HG02938 (cell line): Measurements from ENCODE around the gene FLT1.

ENCODE experiments used
- ATAC-seq: cut with Tn5 transposase; IDR thresholded peaks from one replicate; pipeline ENCODE4 v1.9.1; 2021; ENCODE audit warnings: mild to moderate bottlenecking, moderate library complexity; ENCODE audit not compliant: unreplicated experiment

Gene FLT1

DNA sequence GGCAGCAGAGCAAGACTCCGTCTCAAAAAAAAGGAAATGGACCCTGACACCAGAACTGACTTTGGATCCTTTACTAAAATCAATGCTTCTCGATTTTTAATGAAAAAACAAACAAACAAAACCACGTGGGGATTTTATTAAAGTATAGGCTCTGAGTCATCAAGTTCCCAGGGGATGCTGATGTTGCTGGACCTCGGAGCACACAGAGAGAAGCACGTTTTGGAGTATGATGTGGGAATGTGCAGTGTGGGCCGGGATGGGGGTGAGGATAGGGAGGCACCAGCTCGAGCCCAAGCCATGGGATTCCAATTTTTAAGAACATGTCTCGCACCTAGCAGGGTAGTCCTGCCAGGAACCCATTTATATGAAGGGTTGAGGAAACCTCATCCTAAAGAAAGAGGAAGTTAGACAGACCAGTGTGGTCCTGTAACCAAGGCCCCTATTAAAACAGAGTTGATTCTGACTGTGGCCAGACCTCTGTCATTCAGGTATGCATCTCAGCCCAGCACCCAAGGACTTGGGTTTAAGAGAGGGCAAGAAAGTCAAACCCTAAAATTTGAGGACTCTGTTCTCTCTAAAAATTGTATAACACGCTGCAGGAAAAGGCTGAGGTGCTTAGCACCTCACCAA is 6.4 kb downstream of the FLT1 start:
- ATAC-seq, result no peak

DNA sequence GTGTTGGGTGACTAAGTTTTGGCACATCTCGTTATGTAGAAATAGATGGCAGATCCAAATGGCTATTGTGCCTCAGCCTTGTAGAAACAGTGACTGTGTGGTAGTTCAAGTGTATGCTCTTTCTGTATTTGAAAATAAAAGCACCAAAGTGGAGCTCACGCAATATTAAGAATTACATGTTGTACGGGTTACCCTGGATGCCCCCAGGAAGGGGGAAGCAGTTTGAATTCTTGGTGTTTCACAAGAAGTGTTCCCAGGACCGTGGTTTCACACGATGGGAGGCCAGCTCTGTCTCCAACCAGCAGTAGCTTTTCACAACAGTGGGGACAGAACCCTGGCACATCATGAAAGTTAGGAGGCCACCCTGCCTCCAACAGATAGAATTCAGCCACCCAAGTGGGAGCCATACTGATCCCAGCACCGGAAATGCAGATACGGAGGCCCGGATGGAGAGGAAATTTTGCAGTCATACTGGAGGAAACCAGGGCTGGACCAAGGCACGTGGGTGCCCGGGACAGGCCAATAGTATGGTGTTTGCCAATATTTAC is 8.9 kb downstream of the FLT1 start:
- ATAC-seq, result no peak

DNA sequence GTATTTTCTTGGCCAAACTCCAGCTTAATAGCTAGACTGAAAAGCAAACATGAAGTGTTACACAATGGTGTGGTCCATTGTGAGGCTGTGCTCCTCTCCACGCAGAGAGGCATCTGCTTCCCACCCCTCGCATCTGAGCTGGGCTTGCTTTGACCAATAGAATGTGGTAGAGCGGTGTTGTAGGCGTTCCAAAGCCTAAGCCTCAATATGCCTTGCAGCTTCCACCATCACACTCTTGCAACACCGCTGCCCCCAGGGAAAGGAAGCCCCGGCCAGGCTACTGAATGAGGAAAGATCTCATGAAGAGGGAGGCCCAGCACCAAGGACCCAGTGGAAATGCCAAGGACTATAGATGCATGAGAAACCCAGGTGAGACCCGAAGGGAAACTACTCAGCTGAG is 9.4 kb downstream of the FLT1 start:
- no peak for ATAC-seq

DNA sequence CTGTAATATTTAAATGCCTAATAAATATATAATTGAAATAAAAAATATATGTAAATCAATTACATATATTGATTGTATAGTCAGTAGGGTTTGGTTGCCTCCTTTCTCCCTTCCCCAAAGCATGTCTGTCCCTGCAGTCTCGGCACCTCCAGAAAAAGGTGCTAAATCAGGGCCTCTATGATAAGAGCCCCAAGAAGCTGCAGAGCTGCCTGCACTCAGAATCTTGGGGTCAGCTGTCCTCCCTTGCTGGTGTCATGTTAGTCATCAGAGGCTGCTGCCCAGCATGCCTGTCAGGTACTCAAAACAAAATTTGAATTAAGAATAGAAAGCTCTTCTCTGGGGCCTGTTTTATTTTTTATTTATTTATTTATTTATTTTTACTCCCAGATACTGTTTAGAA is 9.8 kb downstream of the FLT1 start:
- no peak for ATAC-seq

DNA sequence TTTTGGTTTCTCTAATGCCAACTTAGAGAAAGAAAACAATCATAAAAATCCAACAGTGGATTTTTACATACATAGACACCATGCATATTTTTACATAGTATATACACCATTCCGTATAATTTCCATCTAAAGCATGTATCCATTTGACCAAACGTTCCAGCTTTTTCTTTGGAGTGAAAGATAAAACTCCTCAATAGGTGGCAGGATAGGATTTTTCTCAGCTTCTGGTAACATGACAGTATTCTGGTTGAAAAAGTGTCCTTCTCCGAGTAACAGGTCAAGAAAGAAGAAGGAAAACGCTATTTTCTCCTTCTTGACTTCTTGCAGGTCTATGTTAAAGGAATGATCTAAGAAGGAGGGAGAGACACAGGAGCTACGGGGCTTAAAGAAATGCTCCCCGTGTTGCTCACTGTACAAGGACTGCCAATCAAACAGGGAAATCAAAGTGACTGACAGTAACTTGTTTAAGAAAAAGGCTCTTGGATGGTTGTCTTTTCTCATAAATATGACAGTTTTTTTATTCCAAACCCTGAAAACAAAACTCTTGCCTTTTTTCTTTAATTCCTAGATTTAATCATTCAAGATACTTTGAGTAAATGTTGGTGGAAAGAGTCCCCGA is 11.5 kb downstream of the FLT1 start:
- no peak for ATAC-seq

DNA sequence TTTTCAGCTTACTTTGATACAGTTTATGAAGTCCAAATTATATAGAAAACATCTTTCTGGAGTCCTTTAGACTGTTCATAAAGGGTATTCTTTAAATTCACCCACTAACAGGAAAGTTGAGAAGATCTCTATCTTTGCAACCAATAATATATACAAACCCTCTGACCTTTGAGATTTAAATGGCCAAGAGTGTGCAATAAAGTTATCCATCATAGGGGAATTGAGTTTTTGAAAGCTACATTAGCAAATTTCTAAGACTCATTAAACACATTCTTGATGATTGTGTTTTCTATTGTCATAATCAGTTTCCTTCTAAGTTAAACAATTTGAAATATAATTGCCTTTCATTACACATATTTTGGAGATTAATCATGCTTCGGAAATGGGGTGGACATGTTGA is 15.9 kb downstream of the FLT1 start:
- ATAC-seq, result no peak

DNA sequence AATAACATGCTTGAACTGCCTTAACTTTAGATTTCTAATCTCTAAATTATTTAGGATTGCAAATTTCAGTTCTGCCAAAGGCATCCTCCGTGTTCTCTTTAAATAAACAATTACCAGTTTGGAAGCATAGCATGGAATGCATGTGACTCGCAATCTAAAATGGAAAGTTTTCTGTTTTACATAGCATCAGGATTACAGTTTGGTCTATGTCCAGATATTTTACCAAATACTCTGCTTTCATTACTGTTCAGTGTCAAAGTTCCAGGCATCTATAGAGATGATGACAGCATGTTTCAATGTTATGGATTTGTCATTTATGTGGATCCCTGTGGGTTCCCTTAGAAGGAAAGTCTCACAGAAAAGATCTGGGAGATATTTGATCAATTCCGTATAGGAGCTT is 16.8 kb downstream of the FLT1 start:
- ATAC-seq, result no peak

DNA sequence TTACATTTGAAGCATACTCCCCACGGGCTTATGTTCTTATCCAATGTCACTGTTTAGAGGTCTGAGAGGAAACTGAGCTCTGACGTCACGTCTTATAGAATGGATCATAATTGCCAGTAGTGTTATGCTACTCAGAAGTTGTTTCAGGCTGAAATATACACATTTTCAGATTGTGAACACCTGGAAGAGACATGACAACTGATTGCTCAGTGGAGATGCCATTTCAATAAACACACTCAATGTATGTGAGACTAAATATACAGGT is 17.3 kb downstream of the FLT1 start:
- ATAC-seq, result no peak

DNA sequence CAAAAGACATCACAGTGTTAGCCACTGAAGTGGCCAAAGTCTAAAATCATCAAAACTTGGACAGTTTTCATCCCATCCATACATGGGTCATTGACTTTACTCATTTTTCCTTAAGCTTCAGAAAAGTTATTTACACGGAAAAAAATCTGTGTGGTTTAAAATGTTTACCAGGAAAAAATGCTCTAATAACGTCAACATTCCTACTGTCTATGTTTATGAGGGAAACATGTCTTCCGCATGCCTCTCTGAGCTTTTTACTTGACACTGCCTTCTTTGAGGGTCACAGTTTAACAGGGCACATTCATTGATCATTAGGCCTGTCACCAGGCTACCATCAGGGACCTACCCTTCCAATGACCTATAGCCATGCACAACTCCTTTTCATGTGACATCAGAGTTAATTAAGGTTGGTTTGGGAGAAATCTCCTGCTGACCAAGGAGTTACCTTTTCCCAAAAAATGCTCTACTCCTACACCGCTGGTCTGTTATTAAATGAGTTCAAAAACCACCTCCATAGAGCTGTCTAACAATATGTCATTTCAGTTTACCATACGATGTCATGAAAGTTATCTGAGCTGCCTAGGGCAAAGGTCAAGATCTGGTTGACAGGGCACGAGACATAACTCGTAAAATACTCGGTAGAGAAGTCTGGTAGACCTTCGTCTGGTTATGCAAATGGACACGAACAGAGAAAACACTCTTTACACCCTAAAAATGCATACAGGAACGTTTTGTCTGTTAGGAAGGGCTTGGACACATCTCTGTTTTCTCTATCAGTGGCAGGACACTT is 17.8 kb downstream of the FLT1 start:
- ATAC-seq, result no peak

DNA sequence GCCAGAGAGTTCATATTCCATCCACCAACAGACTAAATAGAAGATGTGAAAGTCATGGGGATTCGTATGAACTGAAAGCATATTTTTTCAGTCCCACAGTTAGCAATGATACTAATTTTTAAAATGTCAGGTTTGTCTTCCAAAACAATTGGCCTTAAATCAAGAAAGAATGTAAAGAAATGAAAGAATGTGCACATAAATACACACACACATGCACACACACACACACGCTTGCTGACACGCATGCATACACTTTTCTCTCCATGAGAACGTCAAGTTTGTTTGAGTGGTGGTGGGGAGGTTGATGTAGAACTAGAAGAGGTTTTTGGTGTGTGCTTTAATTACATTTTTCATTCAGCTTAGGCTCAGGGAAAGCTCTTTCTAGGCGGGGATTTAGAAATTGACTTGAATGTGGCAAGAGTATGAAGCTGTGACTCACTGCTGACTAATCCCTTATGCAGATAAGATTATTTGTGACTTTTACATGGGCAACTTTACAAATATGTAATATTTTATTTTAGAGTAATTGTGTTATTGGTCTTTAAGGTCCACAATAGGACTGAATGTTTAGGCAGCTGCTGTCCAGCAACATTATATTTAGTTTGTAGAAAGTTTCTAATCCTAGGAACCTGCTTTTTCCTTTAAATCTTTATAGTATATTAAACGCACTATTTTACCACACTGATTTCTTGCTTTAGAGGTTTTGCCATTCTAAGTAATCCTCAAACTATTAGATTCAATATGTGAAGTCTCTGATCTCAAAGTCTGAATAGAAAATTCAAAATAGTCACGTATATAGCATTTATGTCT is 18.8 kb downstream of the FLT1 start:
- ATAC-seq, result no peak

DNA sequence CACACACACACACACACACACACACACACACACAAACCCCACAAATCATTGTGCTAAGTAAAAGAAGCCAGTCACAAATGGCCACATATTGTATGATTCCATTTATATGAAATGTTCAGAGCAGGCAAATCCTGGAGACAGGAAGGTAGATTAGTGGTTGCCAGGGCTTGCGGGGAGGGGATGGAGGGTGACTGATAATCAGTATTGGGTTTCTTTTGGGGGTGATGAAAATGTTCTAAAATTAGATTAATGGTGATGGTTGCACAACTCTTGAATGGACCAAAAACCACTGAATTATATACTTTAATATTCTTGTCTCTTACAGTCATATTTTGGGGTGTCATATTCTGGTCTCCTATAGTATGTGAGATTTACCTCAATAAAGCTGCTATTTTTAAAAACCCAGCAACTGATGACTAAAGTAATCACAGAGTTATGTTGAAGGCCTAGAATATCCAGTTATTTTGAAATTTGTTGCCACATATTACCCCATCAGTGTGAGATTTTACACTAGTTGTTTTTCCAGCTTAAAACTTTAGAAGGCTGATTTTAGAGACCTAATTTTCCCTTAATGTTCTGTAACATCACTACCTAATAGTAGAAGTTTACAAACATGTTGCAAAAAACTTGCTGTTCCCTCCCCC is 20.3 kb downstream of the FLT1 start:
- ATAC-seq, result no peak

DNA sequence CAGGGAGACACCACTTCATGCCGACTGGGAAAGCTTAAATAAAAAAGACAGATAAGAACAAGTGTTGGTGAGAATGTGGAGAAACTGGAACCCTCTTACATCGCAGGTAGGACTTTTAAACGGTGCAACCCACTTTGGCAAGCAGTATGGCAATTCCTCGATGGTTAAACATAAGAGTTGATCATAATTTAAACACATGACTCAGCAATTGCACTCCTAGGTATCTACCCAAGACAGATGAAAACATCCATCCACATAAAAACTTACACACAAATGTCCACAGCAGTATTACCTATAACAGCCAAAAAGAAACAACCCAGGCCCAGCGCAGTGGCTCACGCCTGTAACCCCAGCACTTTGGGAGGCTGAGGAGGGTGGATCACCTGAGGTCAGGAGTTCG is 21.9 kb downstream of the FLT1 start:
- no peak for ATAC-seq

DNA sequence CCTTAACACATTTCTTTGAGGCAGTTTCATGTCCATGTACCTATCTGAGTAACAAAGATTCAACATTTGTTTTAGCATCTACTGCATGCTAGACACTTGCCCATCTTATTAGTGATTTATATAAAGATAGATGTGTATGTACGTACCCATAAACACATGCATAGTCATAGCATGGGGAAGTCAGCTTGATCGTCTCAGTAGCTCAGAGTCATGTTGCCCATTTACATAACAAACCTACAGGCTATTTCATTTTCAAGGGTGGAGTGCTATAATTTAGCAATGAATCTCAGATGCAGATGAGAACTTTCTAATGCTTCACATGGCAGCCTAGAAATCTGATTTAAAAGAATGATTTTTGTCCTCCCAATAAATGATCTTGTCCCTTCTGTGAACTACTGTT is 23.5 kb downstream of the FLT1 start:
- ATAC-seq, result no peak

DNA sequence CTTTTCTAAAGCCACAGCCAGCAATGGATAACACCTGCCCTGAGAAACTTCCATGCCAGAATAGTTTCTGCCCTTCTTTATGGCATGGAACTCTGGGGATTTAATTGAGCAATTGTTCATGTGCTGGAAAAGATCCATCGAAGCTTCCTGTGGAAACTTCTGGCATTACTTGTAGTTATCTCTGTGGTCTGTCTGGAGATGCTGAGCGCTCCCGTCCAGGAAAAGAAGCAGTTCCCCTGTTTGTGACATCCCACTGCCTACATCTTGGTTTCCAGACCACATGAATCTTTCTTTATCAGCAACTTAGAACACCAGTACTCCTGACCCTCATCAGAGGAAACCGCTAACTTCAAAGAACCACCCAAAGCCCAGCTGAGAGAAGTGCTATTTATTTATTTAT is 24.6 kb downstream of the FLT1 start:
- ATAC-seq, result no peak

DNA sequence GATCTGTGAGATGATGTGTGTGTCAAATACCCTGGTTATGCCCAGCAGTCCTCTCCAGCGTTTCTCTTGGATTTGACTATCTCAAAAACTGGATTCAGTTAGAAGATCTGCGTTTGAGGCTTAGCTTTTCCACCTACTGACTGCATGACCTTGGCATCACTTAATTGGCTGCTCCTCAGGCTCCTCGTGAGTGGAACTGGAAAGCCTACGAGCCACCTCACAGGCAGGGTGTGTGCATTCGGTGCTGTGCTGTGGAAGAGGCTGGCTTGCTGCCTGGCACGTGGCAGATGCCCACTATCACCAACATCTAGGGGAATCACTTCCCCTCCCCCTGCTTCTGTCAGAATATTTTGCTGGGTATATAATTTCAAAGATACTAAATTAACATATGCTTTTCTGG is 25.6 kb downstream of the FLT1 start:
- no peak for ATAC-seq

DNA sequence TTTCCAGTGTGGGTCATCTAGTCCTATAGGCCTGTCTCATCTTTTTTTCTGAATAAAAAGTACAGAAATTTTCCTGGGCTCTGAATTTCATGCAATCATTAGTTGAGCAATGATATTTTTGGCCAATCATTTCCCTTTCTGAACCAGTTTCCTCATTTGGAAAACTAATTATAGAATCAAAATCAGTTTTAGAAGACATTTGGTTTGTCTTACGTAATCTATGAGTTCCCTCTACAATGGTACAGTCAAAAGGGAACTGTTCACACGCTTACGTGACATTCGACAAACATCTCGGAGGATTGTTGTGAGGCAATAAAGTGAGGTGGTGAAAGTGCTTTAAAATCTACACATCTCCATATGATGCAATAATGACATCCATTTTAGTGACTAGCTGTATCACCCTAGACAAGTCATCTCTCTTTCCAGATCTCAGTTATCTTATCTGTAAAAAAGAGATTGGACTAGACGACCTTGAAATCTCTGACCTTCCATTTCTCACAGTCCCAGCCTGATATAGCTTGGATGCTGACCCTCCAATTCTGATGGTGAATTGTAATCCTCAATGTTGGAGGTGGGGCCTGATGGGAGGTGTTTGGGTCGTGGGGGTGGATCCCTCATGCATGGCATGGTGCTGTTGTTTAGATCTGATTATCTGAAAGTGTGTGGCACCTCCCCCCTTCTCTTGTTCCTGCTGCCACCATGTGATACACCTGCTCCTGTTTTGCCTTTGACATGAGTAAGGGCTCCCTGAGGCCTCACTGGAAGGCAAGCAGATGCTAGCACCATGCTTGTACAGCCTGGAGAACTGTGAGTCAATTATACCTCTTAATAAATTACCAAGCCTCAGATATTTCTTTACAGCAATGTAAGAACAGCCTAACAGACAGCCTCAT is 26.7 kb downstream of the FLT1 start:
- ATAC-seq, result no peak

DNA sequence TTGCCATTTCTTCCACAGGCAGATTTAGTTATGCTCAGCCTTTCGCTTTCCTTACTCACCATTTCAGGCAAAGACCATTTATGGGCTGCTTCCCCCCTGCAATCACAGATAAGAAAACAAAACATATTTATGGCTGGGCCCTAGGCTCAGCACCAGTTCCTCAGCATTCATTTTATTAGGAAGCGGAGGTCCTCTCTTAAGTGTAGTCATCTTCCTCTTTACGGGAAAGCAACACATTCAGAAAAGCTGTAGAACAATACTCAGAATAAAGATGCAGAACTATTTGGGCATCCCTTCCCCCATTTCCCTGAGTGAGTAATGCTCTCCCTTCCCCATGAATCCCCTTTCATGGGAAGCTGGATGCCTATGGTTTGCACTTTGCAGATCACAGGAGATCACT is 27.9 kb downstream of the FLT1 start:
- no peak for ATAC-seq

DNA sequence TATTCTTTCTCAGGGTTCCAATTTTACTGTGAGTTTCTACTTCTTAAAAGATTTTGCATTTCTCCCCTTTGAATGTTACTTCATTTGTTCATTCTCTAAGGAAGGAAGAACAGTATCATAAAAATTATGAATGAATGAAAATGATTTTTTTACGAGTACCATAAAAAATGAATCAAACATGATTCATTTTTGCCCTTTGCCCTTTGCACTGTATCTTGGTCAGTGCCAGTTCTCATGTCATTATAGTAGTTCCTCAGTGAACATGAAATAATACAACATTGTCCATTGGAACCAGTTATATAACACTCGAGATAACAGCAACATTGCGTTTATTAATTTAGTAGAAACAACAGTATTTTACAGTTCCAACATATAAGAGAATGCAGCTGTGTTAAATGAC is 28.8 kb downstream of the FLT1 start:
- ATAC-seq, result no peak

DNA sequence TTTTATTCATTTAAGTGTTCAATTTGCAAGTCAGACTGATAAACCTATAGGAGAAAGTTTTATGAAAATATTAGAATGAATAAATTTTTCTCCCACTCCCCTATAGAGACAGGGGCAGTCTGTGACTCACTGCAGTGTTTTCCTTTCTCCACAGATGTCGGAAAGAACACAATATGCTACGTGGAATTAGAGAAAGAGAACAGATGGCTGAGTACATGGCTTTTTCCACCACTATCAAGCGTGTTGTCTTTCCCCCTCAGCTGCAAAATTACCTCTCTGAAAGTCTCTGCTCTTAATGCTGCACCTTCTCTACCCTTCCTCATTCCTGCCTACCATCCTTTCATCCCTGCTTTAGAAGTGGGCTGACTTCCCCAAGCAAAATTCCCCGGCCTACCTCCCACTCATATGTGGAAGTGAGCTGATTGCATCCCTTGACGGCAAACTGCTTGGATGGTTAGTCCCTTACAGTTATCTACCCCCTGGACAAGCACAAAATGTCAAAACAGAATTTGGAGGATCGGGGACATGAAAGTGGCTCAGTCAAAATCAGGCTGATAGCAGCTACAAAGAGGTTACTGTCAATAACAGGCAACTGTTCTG is 30.0 kb downstream of the FLT1 start:
- ATAC-seq, result no peak

DNA sequence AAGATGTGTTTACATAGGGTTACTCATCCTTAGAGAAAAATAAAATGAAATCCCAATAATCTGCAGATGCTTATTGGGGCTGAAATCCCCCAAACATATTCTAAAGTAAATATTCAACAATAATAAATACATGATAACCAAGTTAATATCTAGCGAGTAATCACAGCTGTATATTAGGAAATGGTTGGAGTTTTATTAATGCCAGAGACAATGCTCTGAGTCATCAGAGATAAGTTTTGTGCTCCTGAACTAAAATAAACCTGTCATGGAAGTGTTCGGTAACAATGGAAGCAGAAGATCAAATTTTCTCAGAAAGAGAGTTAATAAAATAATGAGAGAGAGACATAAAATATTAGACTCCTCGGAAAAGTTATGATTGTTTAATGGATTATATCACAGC is 31.4 kb downstream of the FLT1 start:
- no peak for ATAC-seq
